GM19455 (cell line): ENCODE measurements around the gene SLC2A3.
"Not testable (repeated sequence)": the region's sequence is repeated elsewhere in the genome, so short reads cannot be mapped to it uniquely, and the experiment has no call there.

Experiments used
- ATAC-seq: cut with Tn5 transposase; IDR thresholded peaks from one replicate; pipeline ENCODE4 v1.9.1; 2021; ENCODE audit not compliant: unreplicated experiment

Gene SLC2A3

DNA sequence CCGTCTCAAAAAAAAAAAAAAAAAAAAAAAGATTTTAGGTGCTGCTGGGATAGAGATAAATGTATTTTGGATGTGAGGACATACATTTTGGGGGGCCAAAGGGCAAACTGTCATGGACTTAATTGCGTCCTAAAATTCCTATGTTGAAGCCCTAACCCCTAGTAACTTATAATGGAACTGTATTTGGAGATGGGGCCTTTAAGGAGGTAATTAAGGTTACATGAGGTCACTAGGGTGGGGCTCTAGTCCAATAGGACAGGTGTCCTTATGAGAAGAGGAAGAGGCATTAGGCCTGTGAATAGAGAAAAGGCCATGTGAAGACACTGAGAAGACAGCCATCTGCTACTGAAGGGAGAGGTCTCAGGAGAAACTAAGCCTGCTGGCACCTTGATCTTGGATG lies 17.9 kb upstream of the SLC2A3 start:
- ATAC-seq = not testable (repeated sequence)

DNA sequence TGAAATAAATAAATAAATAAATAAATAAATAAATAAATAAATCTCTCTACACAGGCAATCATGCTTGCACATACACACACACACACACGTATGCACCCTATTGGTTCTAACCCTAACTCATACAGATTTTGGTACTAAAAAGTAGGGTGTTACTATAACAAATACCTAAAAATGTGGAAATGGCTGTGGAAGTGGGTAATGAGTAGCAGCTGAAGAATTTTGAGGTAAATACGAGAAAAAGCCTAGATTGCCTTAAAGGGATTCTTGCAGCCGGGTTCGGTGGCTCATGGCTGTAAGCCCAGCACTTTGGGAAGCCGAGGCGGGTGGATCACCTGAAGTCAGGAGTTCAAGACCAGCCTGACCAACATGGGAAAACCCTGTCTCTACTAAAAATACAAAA lies 15.7 kb upstream of the SLC2A3 start:
- ATAC-seq = no peak

DNA sequence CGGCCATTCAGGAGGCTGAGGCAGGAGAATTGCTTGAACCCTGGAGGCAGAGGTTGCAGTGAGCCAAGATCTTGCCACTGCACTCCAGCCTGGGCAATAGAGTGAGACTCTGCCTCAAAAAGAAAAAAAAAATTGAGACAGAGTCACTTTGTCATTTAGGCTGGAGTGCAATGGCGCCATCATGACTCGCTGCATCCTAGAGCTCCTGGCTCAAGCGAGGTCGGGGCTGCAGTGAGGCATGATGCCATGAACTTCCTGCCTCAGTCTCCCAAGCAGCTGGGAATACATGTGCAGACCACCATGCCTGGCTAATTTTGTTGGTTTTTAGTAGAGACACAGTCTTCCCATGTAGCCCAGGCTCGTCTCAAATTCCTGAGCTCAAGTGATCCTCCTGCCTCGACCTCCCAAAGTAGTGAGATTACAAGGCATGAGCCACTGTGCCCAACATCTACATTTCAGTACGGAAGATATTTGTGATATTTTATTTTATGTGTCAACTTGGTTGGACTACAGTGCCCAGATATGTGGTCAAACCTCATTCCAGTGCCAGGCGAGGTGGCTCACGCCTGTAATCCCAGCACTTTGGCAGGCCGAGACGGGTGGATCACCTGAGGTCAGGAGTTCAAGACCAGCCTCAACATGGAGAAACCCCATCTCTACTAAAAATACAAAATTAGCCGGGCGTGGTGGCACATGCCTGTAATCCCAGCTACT lies 14.4 kb upstream of the SLC2A3 start:
- ATAC-seq = not testable (repeated sequence)

DNA sequence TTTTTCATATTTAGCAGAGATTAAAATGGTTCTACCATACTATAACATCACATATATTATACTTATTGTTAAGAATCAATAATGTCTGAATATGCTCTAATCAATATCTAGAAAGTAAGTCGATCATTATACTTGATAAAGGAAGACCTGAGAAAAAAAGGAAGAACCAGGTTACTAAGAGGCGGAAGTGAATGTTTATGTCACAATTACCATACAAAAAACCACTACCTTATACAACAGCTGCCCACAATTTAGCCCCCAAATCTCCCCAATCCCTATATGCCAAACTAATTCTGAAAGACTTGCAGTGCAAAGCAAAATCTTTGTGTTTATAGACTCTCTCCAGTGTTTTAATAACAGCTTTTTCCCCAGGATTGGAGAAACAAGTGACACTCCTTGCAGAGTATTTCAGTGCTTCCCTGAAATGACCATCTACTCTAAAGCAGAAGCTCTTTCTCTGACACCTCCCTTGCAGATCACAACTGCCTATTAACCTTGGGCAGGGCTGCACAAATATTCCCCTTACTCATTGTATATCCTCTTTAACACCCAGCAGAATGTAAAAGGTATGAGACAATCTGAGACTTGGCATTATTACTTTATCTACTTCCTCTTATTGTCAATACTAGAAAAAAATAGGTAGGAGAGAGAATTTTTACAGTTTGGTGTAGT lies 12.7 kb upstream of the SLC2A3 start:
- ATAC-seq = no peak

DNA sequence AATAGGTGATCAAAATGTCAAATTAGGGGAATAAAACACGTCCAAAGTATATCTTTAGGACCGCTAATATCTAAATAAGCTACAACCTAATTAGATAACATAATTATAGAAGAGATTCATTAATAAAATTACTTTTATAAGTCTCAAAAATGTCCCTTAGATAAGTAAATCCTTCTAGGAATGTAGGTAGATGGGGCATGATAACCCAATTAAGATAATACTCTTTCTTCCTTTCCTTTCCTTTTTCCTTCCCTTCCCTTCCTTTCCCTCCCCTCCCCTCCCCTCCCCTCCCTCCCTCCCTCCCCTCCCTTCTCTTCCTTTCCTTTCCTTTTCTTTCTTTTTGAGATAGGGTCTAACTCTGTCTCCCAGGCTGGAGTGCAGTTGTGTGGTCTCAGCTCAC lies 11.0 kb upstream of the SLC2A3 start:
- no peak for ATAC-seq

DNA sequence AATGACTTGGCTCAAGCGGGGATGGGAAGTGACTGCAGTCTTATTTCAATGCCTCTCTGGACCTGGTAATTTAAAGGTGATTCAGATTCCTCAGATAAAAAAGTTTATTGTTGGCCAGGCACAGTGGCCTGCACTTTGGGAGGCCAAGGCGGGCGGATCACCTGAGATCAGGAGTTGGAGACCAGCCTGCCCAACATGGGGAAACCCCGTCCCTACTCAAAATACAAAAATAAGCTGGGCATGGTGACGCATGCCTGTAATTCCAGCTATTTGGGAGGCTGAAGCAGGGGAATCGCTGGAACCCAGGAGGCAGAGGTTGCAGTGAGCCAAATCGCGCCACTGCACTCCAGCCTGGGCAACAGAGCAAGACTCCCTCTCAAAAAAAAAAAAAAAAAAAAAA lies 8.8 kb upstream of the SLC2A3 start:
- not testable (repeated sequence) for ATAC-seq

DNA sequence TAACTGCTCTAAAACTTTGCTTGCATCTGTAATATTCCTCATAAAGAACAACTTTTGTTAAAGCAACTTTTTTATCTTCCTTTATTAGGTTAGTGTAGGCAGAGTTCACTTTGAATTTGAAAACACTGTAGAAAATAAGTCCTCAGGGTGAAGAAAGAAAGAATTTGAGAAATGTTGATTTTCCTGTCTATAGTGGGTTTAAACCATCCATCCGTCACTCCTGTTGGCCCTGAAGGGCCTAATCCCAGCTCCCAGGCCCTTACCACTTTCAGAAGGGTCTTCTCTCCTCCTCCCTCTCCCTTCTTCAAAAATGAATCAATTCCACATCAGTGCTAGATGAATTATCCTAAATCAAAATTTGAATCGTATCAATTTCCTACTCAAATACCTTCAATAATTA lies 4.9 kb upstream of the SLC2A3 start:
- ATAC-seq = no peak

DNA sequence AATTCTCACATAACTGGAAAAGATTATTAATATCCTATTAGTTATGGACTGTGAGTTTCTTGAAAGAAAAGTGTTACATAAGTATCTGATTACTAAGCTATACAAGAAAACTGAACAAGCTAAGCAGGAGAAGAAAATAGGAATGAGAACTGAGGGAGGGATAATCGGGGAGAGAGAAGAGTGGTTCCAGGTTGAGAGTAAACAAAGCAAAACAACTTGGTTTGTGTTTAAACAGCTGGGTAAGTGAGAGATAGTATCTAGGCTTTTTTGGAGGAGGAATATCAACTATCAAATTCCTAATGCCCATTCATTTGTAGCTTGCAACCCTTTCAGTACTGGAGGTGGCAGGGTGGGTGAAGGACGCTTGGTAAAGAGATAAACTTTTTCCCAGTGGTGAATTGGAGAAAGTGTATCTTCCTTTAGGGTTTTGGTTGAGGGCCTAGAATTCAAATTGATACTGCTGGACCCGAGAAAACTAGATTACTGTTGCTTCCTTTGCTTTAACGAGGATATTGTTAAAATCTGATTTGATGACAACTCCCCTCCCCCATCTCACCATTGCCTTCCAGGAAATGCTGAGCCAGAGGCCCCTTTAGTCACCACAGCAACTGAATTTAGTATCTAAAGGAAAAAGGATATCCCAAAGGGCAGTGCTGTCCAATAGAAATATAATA lies 2.0 kb upstream of the SLC2A3 start:
- no peak for ATAC-seq

DNA sequence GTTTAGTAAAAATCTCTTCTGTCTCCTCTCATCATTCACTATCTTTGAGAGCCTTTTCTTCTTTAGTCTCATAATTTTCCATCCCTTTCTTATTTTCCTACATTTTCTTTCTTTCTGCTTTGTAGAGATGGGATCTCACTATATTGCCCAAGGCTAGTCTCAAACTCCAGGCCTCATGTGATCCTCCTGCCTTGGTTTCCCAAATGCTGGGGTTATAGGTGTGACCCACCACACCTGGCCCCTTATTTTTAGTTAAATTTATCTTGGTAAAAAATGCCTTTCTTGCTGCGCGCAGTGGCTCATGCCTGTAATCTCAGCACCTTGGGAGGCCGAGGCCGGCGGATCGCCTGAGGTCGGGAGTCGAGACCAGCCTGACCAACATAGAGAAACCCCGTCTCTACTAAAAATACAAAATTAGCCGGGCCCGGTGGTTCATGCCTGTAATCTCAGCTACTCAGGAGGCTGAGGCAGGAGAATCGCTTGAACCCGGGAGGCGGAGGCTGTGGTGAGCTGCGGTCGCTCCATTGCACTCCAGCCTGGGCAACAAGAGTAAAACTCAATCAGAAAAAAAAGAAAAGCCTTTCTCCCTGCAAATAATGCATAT lies 996 bp downstream of the SLC2A3 start:
- no peak for ATAC-seq

DNA sequence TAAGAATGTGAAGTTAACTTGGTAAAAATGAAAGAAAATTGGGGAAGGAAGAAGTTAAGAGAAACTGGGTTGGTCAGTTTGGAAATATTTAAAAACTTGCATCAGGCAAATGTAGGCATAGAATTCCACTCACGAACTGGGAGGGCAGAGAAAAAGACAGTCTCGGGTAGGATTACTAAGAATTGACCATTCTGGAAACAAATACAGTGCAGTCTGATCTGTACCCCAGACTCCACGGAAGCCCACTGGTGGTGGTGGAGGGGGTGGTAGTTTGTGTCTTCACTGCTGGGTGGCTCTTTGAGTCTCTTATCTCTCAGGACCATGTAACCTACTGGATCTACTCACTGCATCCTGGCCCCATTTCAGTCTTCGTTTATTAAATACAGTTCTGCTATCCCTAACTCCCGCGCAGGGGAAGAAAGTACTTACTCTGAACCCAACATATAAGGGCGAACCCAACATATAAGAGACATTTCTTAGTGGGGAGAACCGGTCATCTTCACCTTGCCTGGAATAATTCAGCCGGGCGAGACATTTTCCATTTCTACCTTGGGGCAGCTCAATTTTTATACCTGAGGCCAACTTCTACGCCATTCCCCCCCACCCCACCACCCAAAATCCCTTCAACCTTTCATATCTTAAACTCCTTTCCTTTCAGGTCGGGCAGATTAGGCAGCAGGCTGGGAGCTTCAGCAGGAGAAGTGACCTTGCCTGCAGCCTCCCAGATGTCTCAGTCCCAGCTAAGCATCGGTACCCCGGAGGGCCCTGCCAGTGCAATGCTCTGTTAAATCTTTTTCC lies 1.7 kb downstream of the SLC2A3 start:
- no peak for ATAC-seq

DNA sequence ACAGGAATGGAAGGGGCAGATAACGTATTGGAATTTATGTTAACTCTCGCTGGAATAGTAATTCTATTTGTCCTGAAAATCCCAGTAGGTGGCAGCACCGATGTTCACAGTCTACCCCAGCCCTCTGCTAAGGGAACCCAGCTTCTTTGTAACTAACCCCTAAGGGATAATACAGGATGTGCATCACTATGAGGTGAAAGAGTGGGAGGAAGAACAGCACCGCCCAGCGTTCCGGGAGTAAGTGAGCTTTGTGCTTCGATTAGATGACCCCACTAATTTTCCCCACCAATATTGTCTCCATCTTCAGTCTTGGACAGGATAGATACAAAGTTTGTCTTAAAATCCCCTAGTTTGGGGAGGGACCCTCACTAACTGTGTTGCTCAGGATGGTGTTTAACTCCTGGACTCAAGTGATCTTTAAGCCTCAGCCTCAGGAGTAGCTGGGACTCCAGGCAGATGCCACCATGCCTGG lies 2.7 kb downstream of the SLC2A3 start:
- ATAC-seq = peak; percentile 85

DNA sequence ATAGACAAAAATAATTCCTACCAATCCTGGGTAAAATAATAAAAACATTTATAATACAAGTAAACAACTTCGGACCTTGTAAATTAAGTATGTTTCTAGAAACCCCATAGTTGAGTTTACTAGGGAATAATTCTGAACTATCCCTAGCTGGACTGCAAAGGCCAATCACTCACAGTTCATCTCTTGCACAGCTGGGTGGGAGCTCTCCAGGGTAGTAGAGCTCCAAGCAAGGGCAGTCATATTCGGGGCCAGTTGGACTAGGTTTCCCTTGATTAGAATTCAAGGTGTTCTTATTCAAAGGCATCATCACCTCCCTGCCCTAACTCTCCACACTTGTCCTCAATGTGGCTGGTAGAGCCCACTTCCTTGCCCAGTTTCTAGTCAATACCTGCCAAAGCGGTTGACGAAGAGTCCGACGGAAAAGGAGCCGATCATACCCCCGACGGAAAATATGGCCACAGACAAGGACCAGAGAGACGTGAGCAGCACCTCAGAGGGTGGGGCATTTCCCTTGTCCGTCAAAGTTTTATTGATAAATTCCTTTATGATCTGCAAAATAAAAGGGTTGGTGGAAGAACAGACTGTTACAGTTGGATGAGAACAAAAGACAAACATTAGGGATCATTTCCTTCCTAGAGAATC lies 3.3 kb downstream of the SLC2A3 start:
- not testable (repeated sequence) for ATAC-seq

DNA sequence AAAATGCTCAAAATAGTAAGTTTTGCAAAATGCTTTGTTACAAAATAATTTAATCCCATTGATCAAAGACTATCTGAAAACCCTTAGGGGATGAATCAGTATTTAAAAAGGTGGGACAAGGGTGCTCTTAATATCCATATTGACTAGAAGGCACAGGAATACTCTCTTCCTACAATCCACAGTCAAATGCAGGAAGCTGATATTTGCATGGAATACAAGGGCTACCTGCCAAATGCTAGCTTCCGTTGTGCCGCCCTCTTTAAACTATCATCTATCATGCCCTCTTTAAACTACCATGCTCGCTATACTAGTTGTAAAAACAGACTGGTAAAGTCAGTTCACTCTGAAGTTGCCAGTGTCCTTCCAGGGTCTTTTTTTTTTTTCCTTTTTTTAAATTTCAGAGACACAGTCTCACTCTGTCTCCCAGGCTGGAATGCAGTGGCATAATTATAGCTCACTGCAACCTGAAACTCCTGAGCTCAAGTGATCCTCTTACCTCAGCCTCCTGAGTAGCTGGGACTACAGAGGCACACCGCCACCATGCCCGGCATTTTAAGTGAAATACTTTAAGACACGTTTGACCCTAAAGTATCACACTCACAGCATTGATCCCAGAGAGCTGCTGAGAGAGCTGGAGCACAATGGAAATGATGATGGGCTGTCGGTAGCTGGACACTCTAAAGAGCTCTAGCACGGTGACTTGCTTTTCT lies 6.7 kb downstream of the SLC2A3 start:
- no peak for ATAC-seq

DNA sequence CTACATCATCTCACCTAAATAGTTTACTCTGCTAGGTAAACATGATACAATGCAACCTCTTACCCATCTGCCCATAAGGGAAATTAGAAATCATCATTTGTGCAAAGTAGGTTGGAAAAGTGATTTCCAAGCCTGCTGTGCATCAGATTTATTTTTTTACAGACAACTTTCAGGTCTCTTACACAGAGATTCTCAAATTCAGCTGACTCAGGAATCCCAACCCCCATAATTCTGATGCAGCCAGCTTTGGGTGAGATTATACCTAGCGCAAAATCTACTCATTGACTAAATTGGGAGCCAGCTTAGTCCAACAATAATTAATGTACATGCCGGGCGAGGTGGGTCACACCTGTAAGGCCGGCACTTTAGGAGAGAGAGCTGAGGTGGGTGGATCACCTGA lies 8.5 kb downstream of the SLC2A3 start:
- no peak for ATAC-seq

DNA sequence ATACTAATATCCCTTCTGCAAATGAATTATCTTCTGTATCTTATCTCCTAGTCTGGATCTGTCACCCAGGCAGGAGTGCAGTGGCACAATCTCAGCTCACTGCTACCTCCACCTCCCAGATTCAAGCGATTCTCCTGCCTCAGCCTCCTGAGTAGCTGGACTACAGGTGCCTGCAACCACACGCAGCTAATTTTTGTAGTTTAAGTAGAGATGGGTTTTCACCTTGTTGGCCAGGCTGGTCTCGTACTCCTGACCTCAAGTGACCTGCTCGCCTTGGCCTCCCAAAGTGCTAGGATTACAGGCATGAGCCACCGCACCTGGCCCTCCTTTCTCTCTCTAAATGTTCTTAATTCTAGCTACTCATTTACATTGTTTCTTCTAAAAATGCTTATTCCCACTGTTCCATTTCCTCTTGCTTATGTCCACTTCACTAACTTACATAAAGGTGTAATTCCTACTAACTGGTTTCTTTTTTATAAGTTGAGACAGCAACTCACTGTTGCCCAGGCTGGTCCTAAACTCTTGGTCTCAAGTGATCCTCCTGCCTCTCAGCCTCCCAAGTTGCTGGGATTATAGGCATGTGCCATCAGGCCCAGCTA lies 9.8 kb downstream of the SLC2A3 start:
- ATAC-seq = not testable (repeated sequence)

DNA sequence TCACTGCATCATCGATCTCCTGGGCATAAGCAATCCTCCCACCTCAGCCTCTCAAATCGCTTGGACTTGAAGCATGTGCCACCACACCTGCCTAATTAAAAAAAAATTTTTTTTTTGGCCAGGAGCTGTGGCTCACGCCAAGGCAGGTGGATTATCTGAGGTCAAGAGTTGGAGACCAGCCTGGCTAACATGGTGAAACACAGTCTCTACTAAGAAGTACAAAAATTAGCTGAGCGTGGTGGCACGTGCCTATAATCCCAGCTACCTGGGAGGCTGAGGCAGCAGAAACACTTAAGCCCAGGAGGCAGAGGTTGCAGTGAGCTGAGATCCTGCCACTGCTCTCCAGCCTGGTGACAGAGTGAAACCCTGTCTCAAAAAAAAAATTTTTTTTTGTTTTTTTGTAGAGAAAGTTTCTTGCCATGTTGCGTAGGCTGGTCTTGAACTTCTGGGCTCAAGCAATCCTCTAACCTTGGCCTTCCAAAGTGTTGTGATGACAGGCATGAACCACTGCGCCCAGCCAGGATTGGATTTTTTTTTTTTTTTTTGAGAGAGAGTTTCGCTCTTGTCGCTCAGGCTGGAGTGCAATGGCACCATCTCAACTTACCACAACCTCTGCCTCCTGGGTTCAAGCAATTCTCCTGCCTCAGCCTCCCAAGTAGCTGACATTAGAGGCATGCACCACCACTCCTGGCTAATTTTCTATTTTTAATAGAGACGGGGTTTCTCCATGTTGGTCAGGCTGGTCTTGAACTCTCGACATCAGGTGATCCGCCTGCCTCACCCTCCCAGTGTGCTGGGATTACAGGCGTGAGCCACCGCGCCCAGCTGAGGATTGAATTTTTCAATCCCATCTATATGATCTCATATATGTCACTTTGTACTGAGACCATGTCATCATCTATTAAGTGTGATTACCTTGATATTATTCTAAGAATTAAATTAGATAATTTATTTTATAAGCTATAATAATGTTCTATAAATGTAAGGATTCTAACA lies 12.4 kb downstream of the SLC2A3 start:
- no peak for ATAC-seq

DNA sequence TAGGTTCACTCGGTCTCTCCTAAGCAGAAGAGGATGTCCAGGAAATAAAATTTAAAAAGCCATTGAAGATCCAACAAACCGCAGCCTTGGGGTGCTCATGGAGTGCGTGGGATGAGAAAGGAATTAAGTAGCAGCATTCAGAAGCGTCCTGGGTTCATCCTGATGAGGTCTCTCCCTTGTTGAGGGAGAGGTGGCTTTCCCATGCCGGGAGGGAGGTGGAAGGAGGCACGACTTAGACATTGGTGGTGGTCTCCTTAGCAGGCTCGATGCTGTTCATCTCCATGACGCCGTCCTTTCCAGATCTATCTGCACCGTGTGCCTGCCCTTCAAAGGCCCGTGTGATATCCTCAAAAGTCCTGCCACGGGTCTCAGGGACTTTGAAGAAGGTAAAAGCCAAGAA lies 14.8 kb downstream of the SLC2A3 start:
- ATAC-seq = not testable (repeated sequence)

DNA sequence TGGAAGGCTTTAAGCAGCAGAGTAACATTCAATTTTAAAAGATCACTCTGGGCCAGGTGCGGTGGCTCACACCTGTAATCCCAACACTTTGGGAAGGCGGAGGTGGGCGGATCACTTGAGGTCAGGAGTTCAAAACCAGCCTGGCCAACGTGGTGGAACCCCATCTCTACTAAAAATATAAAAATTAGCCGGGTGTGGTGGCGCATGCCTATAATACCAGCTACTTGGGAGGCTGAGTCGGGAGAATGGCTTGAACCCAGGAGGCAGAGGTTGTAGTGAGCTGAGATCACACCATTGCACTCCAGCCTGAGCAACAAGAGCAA lies 17.8 kb downstream of the SLC2A3 start:
- not testable (repeated sequence) for ATAC-seq
